Fibroblast of skin of scalp (primary cell): ENCODE measurements around the gene DVL2.
"Not testable (repeated sequence)": the region's sequence is repeated elsewhere in the genome, so short reads cannot be mapped to it uniquely, and the experiment has no call there.

ENCODE experiments used
- DNase-seq: peaks from one replicate; pipeline ENCODE4 v3.0.0-alpha.2; 2013

DVL2 gene

DNA sequence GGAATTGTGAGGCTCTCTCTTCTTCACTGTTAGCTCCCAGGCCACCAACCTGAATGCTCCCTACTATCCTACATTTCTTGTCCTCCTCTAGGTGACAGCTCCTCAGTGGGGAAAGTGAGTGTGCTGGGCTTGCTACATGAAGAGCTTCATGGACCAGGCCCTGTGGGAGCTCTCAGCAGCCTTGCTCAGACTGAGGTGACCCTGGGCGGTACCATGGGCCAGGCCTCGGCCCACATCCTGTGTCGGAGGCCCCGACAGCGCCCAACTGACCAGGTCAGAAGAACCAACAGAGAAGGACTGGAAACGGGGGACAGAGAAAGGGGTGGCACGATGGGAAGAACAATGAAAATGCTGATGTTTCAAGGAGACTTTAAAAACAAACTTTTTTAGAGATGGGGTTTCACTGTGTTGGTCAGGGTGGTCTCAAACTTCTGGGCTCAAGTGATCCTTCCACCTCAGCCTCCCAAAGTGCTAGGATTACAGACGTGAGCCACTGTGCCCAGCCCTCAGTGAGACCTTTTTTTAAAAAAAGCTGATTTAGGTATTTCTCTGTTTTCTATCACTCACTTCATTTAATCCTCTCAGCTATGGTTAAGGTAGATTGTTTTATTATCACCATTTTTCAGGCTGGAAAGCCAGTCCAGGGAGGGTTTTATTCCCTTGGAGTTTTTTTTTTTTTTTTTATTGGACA lies 22.6 kb upstream of the DVL2 start:
- DNase-seq = no peak

DNA sequence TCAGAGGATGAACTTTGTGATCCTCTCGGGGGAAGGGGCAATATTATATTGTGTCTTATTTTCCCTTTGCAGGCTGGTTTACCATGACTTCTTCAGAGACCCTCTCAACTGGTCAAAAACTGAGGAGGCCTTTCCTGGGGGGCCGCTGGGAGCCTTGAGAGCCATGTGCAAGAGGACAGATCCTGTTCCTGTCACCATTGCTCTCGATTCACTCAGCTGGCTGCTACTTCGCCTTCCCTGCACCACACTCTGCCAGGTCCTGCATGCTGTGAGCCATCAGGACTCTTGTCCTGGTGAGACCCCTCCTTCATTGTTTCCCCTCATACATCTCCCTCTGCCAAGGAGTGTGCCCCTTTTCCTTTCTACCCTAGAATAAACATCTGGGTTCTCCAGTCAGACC lies 20.2 kb upstream of the DVL2 start:
- no peak for DNase-seq

DNA sequence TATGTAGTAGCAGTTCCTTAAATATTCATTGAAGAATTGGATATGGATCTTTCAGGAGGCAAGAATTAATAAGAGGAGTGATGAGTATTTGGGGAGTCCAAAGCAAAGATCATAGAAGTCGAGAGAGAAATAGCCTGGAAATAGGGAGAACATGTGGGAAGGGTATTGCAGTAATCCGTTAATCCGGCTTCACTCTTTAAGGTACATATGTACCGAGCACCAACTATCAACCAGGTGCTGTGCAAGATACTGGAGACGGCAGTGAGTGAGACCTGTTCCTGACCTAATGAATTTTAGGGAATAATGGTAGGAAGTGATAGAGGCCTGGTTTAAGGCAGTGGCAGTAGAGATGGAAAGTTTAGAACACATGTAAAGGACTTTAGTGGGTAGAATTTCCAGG lies 18.8 kb upstream of the DVL2 start:
- no peak for DNase-seq

DNA sequence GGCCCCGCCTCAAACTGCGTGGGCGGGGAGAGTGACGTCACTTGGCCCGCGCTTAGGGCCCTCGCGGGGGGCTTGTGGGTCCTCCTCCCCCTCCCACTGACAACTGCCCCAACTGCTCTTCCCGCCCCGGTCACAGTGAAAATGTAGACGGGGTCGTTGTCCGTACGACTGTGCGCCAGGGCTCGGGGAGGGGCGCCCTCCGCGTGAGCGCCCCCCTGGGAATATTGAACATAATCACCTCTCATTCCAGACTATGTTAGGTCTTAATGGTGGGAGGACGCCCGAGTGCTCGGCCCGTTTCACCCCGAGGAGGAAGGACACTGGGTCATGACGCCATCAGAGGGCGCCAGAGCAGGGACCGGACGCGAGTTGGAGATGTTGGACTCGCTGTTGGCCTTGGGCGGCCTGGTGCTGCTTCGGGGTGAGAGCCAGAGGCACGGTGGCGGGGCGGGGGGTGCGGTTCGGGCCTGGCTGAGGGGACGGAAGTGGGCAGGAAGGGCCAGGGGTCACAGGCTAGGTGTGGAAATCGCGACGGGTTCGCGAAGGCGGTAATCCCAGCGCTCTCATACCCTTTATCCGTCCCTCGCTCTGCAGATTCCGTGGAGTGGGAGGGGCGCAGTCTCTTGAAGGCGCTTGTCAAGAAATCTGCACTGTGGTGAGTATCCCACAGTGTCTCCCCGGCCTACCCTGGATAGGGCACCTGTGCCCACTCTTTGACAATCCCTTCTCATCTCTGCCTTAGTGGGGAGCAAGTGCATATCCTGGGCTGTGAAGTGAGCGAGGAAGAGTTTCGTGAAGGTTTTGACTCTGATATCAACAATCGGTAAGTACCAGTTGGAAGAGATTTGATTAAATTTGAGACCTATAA lies 18.1 kb upstream of the DVL2 start, which contains the start of gene ELP5:
Gene ELP5 (plus strand): TSS at position 40 of the 868 bp plus-strand sequence. CDS start 336 bp downstream, at position 376.
- DNase-seq = peak; percentile 97

DNA sequence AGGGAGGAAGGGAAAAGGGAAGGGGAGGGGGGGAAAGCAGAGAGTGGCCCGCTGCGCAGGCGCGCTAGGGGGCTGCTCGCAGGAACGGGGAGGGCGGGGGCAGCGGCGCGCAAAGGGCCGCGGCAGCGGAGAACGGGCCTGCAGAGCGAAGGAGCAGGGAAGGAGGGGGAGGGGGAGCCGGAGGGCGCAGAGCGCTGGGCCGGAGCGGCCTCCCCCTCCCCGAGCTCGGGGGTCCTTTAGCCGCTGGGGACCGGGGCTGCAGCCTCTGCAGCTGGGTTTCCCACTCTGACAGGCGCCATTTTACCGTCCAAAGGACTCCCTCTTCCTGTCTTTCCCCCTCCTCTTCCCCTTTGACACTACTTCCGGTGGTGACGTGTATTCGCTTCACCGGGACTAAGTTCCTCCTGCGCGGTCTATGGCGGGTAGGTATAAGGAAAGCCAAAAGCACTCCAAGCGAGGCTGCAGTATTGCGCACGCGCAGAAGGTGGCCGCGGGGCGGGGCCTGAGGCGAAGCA lies 17.4 kb upstream of the DVL2 start, which contains the start of gene CTDNEP1:
Gene CTDNEP1 (minus strand): TSS at position 74 of the 515 bp plus-strand sequence. CDS start 438 bp downstream, outside the sequence.
- peak; percentile 100 for DNase-seq

DNA sequence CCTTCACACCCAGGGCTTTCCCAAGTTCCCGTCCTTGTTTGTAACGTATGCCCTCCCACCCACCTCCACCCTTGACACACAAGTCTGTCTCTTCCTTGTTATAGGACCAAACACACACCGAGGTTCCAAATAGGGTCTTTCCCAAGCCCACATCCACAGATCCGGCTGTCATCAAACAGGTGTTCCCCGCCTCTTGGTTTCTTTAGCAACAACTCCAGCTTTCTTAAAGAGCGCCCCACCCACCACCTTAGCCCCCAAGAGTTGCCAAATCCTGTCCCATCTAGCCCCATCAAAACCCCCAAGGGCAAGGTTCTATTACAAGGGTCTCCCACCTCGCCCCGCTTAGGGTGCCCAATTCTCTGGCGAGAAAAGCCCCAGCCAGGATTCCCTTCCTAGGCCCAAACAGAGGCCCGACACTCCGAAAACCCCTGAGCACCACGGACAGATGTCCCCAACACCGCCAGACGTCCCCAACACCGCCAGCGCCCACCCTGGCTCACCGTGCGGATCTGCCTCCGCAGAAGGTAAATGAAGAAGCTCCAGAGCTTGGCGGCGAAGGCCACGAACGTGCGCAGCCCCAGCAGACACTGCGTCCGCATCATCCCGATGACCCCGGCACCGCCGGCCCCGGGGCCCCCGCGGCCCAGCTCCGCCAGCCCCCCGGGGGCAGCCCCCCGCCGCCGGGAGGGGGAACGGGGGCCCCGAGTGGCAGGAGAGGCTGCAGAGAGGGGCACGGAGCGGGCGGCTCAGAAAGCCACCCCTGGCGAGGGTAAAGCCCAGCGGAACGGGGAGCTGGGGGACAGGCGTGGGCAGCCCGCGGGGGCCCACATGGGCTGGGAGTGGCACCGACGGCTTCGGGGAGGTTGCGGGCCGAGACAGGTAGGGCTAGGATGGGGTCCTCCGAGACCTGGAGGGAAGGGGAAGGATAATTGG lies 16.6 kb upstream of the DVL2 start:
- DNase-seq = no peak

DNA sequence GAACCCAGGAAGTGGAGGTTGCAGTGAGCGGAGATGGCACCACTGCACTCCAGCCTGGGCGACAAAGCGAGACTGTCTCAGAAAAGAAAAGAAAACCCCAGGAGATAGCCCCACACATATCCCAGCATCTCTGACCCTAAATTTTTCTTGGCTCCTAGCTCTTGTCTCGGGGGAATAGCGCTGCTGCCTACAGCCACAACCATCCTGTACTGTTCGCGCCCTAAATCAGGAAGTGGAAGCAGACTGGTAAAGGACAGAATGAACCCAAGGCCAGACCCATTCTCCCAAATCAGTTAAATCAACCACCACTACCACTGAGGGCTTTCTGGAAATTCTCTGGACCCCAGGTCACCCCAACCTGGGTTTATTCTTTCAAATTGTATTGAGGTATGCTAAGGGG lies 15.5 kb upstream of the DVL2 start:
- DNase-seq = peak; percentile 22

DNA sequence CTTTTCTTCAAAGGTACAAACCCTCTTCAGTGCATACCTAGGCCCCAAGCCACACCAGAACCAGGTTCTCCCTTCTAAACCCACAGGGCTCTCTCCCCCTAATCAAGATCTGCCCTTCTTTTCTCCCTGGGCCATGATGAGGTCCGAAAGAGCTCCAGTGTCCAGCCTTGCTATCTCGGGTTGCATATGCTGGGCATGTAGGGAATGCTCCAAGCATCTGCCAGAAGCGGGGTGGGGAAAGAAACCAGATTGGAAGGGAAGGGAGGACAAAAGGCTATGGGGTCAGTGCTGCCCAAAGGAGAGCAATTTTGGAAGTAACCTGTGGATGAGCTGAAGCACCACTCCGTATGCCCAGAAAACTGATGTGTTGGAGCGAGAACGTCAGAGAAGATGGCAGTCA lies 14.9 kb upstream of the DVL2 start:
- DNase-seq = no peak

DNA sequence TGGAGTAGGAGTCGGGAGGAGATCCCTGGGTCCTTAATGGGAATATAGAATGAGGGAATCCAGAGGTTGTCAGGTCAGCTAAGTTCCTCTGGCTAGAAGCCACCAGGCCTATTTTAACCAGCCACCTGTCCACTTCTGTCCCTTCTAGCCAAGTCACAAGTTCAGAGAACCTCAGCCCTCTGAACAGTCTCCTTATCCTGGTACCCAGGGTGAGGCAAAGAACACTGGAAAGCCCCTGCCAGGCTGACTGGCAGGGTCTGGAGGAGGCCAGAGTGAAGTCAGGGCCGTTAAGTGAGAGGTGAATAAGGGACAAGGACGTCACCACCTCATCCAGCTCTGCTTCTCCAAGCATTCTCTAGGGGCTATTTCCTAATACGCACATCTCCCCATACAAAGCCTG lies 14.5 kb upstream of the DVL2 start:
- no peak for DNase-seq

DNA sequence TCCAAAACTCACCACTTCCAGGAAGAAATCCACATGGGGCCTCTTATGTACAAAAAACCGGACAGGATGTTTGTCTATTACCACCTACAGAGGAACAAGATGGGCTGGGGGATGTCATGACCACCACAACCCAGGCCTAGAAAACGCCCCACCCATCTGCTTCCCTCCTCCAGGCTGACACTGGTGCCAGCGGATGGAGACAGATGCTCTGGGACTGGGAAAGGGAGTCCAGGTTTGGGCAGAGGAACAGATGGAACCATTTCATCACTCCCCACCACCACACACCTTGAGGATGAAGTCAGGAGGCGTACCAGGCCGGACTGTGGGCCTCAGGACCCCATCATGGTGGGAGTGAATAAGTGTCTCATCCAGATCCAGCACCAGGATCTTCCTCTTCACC lies 12.5 kb upstream of the DVL2 start:
- DNase-seq = no peak

DNA sequence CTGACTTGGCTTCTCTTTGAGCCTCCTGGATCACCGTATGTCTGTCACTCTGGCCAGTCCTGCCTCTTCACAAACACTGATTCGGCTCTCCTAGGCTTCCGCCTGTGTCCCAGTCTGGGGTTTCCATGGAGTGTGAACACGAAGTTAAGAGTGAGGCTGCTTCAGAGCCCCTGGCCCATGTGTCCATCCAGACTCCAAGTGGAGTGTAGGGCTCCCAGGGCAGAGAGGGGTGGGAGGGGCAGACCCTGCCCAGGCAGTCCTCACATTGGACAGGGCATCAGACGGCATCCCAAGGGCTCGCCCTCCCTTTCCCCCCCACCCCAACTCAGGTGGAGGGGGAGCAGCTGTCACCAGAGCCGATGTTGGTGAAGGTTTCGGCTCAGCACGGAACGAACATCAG lies 9.5 kb upstream of the DVL2 start:
- DNase-seq = not testable (repeated sequence)

DNA sequence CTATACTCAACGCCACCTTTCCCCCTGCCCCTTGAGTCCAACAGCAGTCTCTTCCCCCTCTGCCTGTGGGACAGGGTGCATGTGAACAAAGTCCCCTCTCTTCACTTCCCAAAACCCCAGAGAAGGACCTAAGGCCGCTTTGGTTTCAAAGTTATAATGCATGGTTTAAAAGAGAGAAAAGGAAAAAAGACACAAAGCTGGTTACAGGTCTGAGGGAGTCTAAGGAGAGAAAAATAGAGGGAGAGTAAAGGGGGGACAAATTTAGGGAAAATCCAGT lies 9.1 kb upstream of the DVL2 start:
- DNase-seq = no peak

DNA sequence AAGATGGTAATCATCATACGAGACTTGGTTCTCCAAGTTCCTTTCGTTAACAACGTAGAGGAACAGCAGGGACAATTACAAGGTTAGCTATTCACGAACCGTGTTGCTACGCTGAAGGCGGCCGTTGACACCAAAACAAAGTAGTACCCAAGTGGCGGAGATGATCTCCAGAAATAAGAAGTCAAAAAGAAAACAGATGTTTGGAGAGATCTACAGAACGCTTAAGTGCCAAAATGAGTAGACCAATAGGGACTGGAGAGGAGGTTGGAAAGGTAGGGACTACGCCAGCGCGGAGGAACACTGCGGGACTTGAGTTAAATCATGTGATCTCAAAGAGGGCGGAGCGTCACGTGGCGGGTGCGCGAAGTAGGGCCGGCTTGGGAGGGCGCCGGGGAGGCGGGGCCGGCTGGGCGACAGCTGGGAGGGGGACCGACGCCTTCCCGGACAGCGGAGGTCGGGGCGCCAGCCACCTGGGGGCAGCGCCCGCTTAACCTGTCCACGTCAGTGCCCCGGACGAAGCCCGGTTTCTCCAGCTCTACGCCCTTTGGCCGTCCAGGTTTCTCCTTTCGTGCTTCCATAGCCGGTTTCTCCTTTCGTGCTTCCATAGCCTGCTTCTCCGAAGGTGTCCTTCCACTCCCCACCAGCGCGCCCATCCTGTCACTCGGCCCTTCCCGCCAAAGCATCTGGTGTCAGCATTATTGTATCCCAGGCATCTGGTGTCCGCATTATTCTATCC lies 8.6 kb upstream of the DVL2 start:
- peak; percentile 97 for DNase-seq

DNA sequence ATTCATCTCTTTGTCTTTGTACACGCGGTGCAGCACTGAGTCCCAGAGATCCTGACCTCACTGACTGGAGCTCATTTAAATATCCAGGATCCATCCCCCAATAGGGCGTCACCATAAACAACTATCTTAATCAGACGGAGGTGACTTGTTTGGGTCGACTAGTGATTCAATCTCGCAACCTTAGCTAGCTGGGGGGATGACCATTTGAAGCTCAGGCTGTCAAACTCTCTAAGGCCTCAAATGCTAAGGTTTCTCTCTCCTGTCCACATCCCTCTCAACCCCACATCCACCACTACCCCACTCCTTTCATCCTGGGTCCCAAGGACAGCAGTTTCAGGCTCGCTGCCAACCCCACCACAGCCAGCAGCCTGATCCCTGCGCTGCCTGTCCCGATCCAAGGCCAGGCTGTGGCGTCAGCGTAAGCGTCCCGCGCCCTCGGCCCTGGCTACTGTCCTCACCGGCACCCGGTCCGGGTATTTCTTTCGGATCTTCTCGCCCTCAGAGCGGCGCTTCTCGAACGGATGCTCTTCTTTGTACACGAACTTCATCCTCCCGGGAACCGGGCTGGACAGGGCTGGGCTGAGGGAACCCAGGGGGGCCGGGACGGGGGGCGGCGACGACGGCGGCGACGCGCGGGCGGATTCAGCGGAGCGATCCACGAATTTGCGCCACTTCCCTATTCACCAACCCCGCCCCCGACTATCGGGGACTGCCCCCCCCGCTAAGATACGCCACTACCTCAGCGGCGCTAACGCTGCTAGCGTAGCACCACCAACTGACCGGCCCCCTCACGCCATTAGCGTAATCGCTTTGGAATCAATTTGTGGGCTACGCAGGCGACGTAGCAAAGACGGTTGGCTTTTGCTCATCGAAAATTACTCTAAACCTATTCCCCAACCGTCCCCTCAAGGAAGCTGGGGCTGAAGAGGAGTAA lies 7.7 kb upstream of the DVL2 start, which contains the start of gene GABARAP:
Gene GABARAP (minus strand): TSS at position 667 of the 934 bp plus-strand sequence. CDS start 119 bp downstream, at position 548.
- DNase-seq = peak; percentile 94

DNA sequence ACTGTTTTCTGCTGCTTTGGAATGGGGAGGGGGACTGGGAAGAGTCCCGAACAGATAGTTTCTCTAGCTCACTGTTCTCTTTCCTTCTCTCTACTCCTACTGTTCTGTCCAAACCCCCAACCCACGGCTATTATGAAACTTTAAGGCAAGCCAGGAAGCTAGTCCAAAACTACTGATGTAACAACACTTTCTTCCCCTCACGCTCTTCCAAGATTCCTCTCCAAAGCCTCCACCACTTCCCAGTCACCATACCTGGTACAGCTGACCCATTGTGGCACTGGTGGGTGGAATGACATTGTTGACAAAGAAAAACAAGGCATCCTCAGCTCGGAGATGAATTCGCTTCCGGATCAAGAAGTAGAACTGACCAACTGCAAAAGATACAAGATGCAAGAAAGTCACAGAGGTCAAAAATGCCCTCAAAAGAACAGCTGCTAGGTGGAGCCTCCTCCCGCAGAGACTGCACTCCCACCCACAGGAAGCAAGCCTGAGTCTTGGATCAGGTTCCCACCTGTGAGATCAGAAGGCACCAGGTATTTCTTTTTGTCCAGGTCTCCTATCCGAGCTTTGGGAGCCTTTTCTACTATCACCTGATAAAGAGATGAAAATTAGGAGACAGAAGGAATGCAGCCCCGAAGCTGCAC lies 6.9 kb upstream of the DVL2 start:
- no peak for DNase-seq

DNA sequence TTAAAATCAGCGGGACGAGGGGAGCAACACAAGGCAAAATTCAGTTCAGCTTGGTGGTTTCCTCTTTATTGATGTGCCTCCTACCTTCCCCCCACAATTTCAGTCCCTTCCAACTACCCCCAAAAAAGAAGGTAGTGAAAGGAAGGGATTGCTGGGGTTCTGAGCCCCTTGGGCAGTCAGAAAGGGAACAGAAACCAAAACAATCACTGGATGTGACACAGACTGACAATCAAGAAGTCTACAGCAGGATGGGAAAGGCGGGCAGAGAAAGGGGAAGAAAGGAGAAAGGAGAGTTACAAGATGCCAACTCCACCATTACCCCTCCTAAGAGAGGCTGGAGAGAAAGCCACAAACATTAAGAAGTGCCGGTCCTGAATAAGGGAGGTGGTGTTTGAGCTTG lies 6.1 kb upstream of the DVL2 start:
- no peak for DNase-seq

DNA sequence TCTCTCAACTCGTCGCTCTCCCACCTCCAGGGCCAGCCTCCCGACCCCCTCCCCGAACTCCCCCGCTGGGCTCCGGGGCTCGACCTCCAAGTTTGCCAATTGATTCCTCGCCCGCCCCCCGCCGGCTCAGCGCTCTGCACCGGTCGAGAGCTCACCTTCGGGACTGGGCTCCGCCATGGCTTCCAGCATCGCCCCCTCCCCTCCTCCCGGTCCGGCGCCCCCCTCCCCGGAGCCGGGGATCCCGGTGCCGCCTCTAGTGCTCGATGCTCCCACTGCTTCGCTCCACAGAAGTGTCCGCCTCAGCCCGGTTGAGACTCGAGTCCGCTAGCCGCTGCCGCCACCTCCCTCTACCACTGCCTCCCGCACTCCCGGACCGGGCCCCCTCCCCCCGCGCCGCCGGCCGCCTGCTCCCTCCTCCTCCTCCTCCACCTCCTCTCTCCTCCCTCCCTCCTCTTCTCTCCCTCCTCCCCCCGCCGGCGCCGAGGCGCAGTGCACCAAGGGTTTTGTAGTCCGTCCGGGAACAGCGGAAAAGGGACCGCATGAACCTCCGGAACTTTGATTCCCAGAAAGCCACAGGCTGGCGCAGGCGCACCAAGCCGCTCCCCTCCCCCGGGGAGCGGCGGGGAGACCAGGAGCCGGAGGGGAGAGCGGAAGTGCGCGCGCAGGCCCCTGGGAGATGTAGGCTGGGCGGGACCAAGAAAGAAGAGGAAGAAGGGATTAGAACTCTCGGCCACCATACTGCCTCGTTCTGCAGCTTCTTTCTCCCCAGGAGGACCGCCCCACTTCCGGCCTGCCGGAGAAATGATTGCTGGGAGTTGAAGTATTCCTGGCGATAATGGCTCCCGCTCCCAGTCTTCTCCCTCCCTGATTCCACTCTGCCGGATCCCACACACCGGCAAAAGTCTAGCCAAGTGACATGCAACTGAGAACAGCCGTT lies 5.0 kb upstream of the DVL2 start, which contains the start of gene PHF23:
Gene PHF23 (minus strand): TSS at position 367 of the 937 bp plus-strand sequence. CDS start 178 bp downstream, at position 189.
- peak; percentile 100 for DNase-seq

DNA sequence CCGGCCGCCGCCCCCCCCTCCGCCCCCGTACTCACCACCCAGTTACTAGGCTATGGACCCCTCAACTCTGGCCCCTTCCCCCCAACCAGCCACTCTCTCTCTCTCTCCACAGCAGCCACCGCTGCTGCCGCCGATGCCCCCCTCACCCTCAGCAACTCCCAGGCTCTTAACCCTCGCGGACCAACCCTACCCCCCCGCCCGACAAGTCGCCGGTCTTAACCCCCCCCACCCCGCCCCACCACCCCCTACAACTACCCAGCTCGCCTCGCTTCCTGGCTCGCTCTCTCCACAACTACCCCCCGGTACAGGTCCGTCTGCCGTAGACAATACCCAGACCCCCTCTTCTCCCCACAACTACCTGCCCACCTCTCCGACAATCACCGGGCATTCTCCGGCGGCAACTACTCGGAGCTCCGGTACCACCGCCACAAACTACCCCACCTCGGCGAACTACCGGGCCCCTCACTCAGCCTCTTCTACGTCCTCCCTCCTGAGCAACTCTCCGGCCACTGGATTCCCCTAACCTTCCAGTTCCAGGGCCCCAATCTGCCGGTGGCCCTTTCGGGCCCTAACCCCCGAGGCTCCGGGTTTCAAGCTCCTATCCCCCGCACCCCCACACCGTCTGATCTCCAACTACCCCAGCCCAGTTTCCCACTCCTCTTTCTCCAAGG lies 4.2 kb upstream of the DVL2 start:
- DNase-seq = peak; percentile 42
